Measurements from ENCODE around the gene EPAS1.

GRCh38 chr2:46328291-46328690, 31.1 kb downstream of the EPAS1 start:
- TF ChIP-seq CTCF (IDR thresholded peaks at IDR 0.05) (no peak), EZH2phosphoT487 (IDR thresholded peaks at IDR 0.05) (no peak), EZH2 (IDR thresholded peaks at IDR 0.05) (no peak)
